ENCODE results near the gene MPP1. TPM values are rescaled to one million over a fixed set of nuclear protein-coding genes. Genes with fewer than 3 reads are reported as not detected.
"Not testable (repeated sequence)": the region's sequence is repeated elsewhere in the genome, so short reads cannot be mapped to it uniquely, and the experiment has no call there.

Gene MPP1
- polyA plus RNA-seq, 2 of the 4 experiments (the other 2 are of a cell fraction): 10.7 to 14.3 TPM

DNA sequence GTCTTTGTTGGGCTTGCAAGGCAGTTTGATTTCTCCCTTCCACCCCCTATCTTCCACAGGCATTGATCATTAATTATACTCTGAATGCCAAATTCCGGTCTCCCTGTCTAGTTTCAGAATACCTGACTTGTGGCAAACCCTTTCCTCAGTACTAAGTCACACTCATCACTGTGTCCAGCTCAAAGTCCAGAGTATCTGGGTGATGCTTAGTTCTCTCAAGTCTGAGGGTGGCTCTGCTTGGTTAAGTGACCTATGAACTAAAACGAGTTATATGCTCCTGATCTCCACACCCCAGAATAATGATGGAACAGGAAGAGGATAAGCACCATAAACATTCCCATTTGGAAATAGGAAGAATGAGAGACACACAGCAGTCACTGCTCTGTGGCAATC is 22.7 kb upstream of the MPP1 start:
- Histone ChIP-seq H3K4me2 (no peak overlapping the region), H3K27ac (no peak overlapping the region), H3K4me3 (no peak overlapping the region), H3K4me1 (no peaks in the 10 kb centered on the region), H3K9me3 (no peaks in the 10 kb centered on the region)
- POLR2A ChIA-PET: no interaction called here
- TF ChIP-seq CHD4 (IDR thresholded peaks at IDR 0.05; ENCODE audit: borderline replicate concordance) (no peak), ZSCAN20 (CRISPR knock-in tag; IDR thresholded peaks at IDR 0.05) (no peak), FOXS1 (CRISPR knock-in tag; IDR thresholded peaks at IDR 0.05) (no peak), HEYL (CRISPR knock-in tag; IDR thresholded peaks at IDR 0.05) (no peak), HDAC2 (IDR thresholded peaks at IDR 0.05) (no peak), ZFP36 (IDR thresholded peaks at IDR 0.05; ENCODE audit: borderline replicate concordance, partially characterized antibody) (no peak), NFE2L2 (conservative IDR thresholded peaks at IDR 0.05; ENCODE audit: low read length) (no peak), ZNF302 (CRISPR knock-in tag; IDR thresholded peaks at IDR 0.05) (no peak), FOSB (CRISPR knock-in tag; IDR thresholded peaks at IDR 0.05) (no peak), CBX2 (IDR thresholded peaks at IDR 0.05; ENCODE audit: borderline replicate concordance, low read depth) (no peak), RAD21 (conservative IDR thresholded peaks at IDR 0.05 in 1 of 2, IDR thresholded peaks at IDR 0.05 in 1 of 2) (no peak)
- TF ChIP-seq, protein P1, sequence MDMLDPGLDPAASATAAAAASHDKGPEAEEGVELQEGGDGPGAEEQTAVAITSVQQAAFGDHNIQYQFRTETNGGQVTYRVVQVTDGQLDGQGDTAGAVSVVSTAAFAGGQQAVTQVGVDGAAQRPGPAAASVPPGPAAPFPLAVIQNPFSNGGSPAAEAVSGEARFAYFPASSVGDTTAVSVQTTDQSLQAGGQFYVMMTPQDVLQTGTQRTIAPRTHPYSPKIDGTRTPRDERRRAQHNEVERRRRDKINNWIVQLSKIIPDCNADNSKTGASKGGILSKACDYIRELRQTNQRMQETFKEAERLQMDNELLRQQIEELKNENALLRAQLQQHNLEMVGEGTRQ (IDR thresholded peaks at IDR 0.05): no peak
- TF ChIP-seq, protein P2, sequence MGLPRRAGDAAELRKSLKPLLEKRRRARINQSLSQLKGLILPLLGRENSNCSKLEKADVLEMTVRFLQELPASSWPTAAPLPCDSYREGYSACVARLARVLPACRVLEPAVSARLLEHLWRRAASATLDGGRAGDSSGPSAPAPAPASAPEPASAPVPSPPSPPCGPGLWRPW (IDR thresholded peaks at IDR 0.05): no peak
- TF ChIP-seq, protein P3, sequence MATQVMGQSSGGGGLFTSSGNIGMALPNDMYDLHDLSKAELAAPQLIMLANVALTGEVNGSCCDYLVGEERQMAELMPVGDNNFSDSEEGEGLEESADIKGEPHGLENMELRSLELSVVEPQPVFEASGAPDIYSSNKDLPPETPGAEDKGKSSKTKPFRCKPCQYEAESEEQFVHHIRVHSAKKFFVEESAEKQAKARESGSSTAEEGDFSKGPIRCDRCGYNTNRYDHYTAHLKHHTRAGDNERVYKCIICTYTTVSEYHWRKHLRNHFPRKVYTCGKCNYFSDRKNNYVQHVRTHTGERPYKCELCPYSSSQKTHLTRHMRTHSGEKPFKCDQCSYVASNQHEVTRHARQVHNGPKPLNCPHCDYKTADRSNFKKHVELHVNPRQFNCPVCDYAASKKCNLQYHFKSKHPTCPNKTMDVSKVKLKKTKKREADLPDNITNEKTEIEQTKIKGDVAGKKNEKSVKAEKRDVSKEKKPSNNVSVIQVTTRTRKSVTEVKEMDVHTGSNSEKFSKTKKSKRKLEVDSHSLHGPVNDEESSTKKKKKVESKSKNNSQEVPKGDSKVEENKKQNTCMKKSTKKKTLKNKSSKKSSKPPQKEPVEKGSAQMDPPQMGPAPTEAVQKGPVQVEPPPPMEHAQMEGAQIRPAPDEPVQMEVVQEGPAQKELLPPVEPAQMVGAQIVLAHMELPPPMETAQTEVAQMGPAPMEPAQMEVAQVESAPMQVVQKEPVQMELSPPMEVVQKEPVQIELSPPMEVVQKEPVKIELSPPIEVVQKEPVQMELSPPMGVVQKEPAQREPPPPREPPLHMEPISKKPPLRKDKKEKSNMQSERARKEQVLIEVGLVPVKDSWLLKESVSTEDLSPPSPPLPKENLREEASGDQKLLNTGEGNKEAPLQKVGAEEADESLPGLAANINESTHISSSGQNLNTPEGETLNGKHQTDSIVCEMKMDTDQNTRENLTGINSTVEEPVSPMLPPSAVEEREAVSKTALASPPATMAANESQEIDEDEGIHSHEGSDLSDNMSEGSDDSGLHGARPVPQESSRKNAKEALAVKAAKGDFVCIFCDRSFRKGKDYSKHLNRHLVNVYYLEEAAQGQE (IDR thresholded peaks at IDR 0.05): no peak
- TF ChIP-seq, protein P4, sequence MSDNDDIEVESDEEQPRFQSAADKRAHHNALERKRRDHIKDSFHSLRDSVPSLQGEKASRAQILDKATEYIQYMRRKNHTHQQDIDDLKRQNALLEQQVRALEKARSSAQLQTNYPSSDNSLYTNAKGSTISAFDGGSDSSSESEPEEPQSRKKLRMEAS (IDR thresholded peaks at IDR 0.05): no peak
- DNase-seq (ENCODE audit: low read depth in 1 of 2, low spot score in 1 of 2): no peak
- no peak for FAIRE-seq
- no peak for ATAC-seq
- 38% methylated on average over 2 of the region's 2 CpGs for WGBS (ENCODE audit: missing lambda C conversion rate)
- CTCF ChIA-PET: no interaction called here

DNA sequence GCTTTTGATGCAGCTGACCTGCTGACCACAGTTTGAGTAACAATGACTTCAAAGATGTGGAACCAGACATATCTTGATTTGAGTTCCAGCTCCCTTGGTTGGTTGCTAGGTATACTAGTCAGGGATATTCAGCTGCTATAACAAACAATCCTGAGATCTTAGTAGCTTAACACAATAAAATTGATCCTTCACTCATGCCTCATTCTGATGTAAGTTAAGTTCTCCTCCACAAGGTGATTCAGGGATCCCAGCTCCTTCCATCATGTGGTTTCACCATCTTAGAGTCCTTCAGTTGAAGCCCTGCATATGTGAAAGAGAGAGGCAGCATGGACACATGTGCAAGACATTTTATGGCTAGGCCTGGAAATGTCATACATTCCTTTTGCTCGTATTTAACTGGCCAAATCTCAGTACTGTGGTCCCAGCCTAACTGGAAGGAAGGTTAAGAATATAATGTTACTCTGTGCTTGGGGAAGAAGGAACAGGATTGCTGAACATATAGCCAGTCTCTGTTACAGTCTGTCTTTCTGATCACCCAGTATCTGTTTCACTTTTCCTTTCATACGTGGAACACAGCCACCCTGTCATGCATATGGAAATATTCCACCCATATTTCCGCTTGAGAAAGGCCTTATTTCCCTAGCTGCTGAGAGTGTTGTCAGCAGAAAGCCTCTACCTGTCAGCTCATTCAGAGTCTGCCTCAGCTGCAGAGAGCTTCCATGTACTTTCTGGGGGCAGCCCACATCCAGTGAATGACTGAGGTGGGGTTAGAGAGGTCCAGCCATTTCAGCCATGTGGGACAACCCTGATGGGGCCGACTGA is 22.1 kb upstream of the MPP1 start:
- DNase-seq (ENCODE audit: low read depth in 1 of 2, low spot score in 1 of 2) (no peak), ATAC-seq (no peak), FAIRE-seq (peak; percentile 70)
- ChIA-PET CTCF (no interaction called here), POLR2A (no interaction called here)
- no peak overlapping the region for H3K4me2 ChIP-seq
- TF ChIP-seq, protein P5, sequence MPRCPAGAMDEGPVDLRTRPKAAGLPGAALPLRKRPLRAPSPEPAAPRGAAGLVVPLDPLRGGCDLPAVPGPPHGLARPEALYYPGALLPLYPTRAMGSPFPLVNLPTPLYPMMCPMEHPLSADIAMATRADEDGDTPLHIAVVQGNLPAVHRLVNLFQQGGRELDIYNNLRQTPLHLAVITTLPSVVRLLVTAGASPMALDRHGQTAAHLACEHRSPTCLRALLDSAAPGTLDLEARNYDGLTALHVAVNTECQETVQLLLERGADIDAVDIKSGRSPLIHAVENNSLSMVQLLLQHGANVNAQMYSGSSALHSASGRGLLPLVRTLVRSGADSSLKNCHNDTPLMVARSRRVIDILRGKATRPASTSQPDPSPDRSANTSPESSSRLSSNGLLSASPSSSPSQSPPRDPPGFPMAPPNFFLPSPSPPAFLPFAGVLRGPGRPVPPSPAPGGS (IDR thresholded peaks at IDR 0.05): no peak
- TF ChIP-seq RAD21 (conservative IDR thresholded peaks at IDR 0.05 in 1 of 2, IDR thresholded peaks at IDR 0.05 in 1 of 2) (no peak), RCOR1 (IDR thresholded peaks at IDR 0.05; ENCODE audit: low read depth, low read length) (no peak), HDAC2 (IDR thresholded peaks at IDR 0.05) (no peak)
- H3K4me1 ChIP-seq: no peaks in the 10 kb centered on the region
- H3K4me3 ChIP-seq: no peak overlapping the region
- 45% methylated on average over 4 of the region's 4 CpGs for WGBS (ENCODE audit: missing lambda C conversion rate)
- H3K27ac ChIP-seq: no peak overlapping the region
- H3K9me3 ChIP-seq: no peaks in the 10 kb centered on the region

DNA sequence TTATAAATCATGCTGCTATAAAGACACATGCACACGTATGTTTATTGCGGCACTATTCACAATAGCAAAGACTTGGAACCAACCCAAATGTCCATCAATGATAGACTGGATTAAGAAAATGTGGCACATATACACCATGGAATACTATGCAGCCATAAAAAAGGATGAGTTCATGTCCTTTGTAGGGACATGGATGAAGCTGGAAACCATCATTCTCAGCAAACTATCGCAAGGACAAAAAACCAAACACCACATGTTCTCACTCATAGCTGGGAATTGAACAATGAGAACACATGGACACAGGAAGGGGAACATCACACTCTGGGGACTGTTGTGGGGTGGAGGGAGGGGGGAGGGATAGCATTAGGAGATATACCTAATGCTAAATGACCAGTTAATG is 20.3 kb upstream of the MPP1 start:
- H3K4me3 ChIP-seq; FAIRE-seq; ATAC-seq; H3K9me3 ChIP-seq; H3K4me2 ChIP-seq; H3K27ac ChIP-seq; POLR2A ChIA-PET; H3K4me1 ChIP-seq; CTCF ChIA-PET; DNase-seq (ENCODE audit: low read depth in 1 of 2, low spot score in 1 of 2): not testable (repeated sequence)
- no CpG with 5 or more reads among the region's 3 CpGs for WGBS (ENCODE audit: missing lambda C conversion rate)
